Kidney epithelial cell (primary cell): ENCODE measurements around the gene LMF1. TPM values are rescaled to one million over a fixed set of nuclear protein-coding genes. Genes with fewer than 3 reads are reported as not detected.

Experiments used
- DNase-seq: peaks from one replicate; pipeline ENCODE4 v3.0.0-alpha.2; 2010; ENCODE audit warnings: low read depth
- H3K27me3 ChIP-seq: 2 replicates; pipeline ENCODE4 v1.6.0; 2011; ENCODE audit warnings: low read length; ENCODE audit not compliant: control insufficient read depth, insufficient read depth
- H3K36me3 ChIP-seq: 2 replicates; pipeline ENCODE4 v1.5.1; 2011; ENCODE audit warnings: low read length; ENCODE audit not compliant: control insufficient read depth, insufficient read depth
- H3K4me3 ChIP-seq: 2 replicates; pipeline ENCODE4 v1.5.1; 2011; ENCODE audit warnings: low read depth, mild to moderate bottlenecking, control low read depth, low read length
- CTCF ChIP-seq: IDR thresholded peaks from 2 replicates; pipeline ENCODE4 v1.5.1; 2011; ENCODE audit warnings: mild to moderate bottlenecking, moderate library complexity, low read length, control low read depth, inconsistent platforms; ENCODE audit not compliant: insufficient read depth, poor library complexity, severe bottlenecking
- total RNA-seq: library from RNA; depleted of rRNA; stranded (reverse); fragments of >200 nt; gene quantifications from 2 replicates; pipeline ENCODE4 v1.2.3, GENCODE V29; 2015

Gene LMF1
- total RNA-seq, 1 donor from 2014 or later = 26.3 TPM

GRCh38 chr16:894841-895240 is 75.9 kb downstream of the LMF1 start:
- DNase-seq = no peak
- Histone ChIP-seq H3K36me3 (no peaks in the 10 kb centered on the region), H3K27me3 (peaks cover 3% of the 10 kb centered on the region), H3K4me3 (no peak overlapping the region)
- TF ChIP-seq CTCF = no peak

- H3K27me3 ChIP-seq = peaks cover 3% of the 10 kb centered on the region
- no peak overlapping the region for H3K4me3 ChIP-seq
- H3K36me3 ChIP-seq = no peaks in the 10 kb centered on the region
- no peak for TF ChIP-seq CTCF
- DNase-seq = no peak
These were observed 76.6 kb downstream of the LMF1 start for GRCh38 chr16:894136-894535.

GRCh38 chr16:893360-893759 is 77.4 kb downstream of the LMF1 start:
- DNase-seq = no peak
- H3K4me3 ChIP-seq = no peak overlapping the region
- TF ChIP-seq CTCF = no peak
- peaks cover 3% of the 10 kb centered on the region for H3K27me3 ChIP-seq
- H3K36me3 ChIP-seq = no peaks in the 10 kb centered on the region

- no peaks in the 10 kb centered on the region for H3K36me3 ChIP-seq
- no peak for TF ChIP-seq CTCF
- peaks cover 3% of the 10 kb centered on the region for H3K27me3 ChIP-seq
- DNase-seq = no peak
- H3K4me3 ChIP-seq = no peak overlapping the region
These were observed 78.1 kb downstream of the LMF1 start for GRCh38 chr16:892536-893255.

- TF ChIP-seq CTCF = no peak
- Histone ChIP-seq H3K27me3 (peaks cover 3% of the 10 kb centered on the region), H3K4me3 (no peak overlapping the region), H3K36me3 (no peaks in the 10 kb centered on the region)
- no peak for DNase-seq
These were observed 78.8 kb downstream of the LMF1 start for GRCh38 chr16:892006-892405.

GRCh38 chr16:891353-891740 is 79.4 kb downstream of the LMF1 start:
- Histone ChIP-seq H3K4me3 (no peak overlapping the region), H3K36me3 (no peaks in the 10 kb centered on the region), H3K27me3 (peaks cover 3% of the 10 kb centered on the region)
- no peak for DNase-seq
- no peak for TF ChIP-seq CTCF
